NB4 (cell line): Measurements from ENCODE around the gene CACNA2D3.

Experiments
- DNase-seq: peaks from one replicate; pipeline ENCODE4 v3.0.0; 2010; ENCODE audit warnings: low read depth
- H3K4me3 ChIP-seq: one replicate; pipeline ENCODE4 v1.5.1; 2011; ENCODE audit warnings: mild to moderate bottlenecking, low read depth, low read length, moderate library complexity
- CTCF ChIP-seq: IDR thresholded peaks from one replicate; pipeline ENCODE4 v1.5.1; 2012; ENCODE audit warnings: low read depth, low read length
- MAX ChIP-seq: IDR thresholded peaks from 2 replicates; pipeline ENCODE4 v1.6.1; 2011; ENCODE audit warnings: low read depth, low read length
- MYC ChIP-seq: IDR thresholded peaks from 2 replicates; pipeline ENCODE4 v1.6.1; 2011; ENCODE audit warnings: low read depth, low read length
- POLR2A ChIP-seq: IDR thresholded peaks from 2 replicates; pipeline ENCODE4 v1.6.1; 2011; ENCODE audit warnings: mild to moderate bottlenecking; ENCODE audit not compliant: insufficient read length; ENCODE audit errors: extremely low read depth

The CACNA2D3 gene

GRCh38 chr3:54273791-54274190 is 151.4 kb downstream of the CACNA2D3 start:
- DNase-seq: no peak
- H3K4me3 ChIP-seq: no peak overlapping the region
- TF ChIP-seq MAX (no peak), CTCF (no peak), POLR2A (no peak), MYC (no peak)

- no peak overlapping the region for H3K4me3 ChIP-seq
- no peak for DNase-seq
- no peak for TF ChIP-seq MAX
- TF ChIP-seq CTCF: no peak
- no peak for TF ChIP-seq POLR2A
- no peak for TF ChIP-seq MYC
Measured at GRCh38 chr3:54274607-54275006, 152.3 kb downstream of the CACNA2D3 start.

- DNase-seq: no peak
- no peak overlapping the region for H3K4me3 ChIP-seq
- TF ChIP-seq POLR2A (no peak), CTCF (no peak), MAX (no peak), MYC (no peak)
Measured at GRCh38 chr3:54279005-54279583, 156.7 kb downstream of the CACNA2D3 start.

- no peak overlapping the region for H3K4me3 ChIP-seq
- no peak for TF ChIP-seq POLR2A
- no peak for TF ChIP-seq CTCF
- no peak for TF ChIP-seq MAX
- TF ChIP-seq MYC: no peak
- DNase-seq: no peak
Measured at GRCh38 chr3:54283470-54283869, 161.1 kb downstream of the CACNA2D3 start.

- TF ChIP-seq MYC (no peak), POLR2A (no peak), CTCF (no peak)
- no peak overlapping the region for H3K4me3 ChIP-seq
- peak; percentile 1 for DNase-seq
Measured at GRCh38 chr3:54294214-54294613, 171.9 kb downstream of the CACNA2D3 start.

GRCh38 chr3:54296531-54296930 is 174.2 kb downstream of the CACNA2D3 start:
- no peak for DNase-seq
- H3K4me3 ChIP-seq: no peak overlapping the region
- TF ChIP-seq MYC (no peak), CTCF (no peak), MAX (no peak), POLR2A (no peak)
